GM12878 (cell line): Measurements from ENCODE around the gene WDFY1. TPM values are rescaled to one million over a fixed set of nuclear protein-coding genes. Genes with fewer than 3 reads are reported as not detected.
A peak's percentile ranks its signal among the peaks of the same experiment; 100 is the strongest.

ENCODE experiments used
- ATAC-seq: fragments of 200-7000 bp; cut with Tn5 transposase; 3 replicates; pipeline ENCODE4 v1.9.1; 2020; ENCODE audit warnings: mild to moderate bottlenecking, moderate library complexity
- BruUV-seq: library from RNA; stranded (reverse); fragments of 400-500 nt; replicated peaks from 2 replicates; lab custom pipeline; 2021; lab: Mats Ljungman, UMichigan
- CTCF ChIA-PET: fragments of 300-600 bp; sonication (Branson Sonifier 250); formaldehyde crosslinking; extraction: SDS; loops from one replicate; lab custom pipeline; 2021; ENCODE audit warnings: inconsistent platforms; lab: Yijun Ruan, JAX
- POLR2A ChIA-PET: fragments of 350-600 bp; formaldehyde crosslinking; extraction: SDS; loops from one replicate; lab custom pipeline; 2021; ENCODE audit warnings: inconsistent platforms; lab: Charles Lee
- RAD21 ChIA-PET: fragments of 300-600 bp; sonication (Branson Sonifier 250); formaldehyde crosslinking; loops from one replicate; lab custom pipeline; 2023; ENCODE audit warnings: antibody characterized with exemption; ENCODE audit not compliant: unreplicated experiment; lab: Charles Lee
- SMC1A ChIA-PET: fragments of 300-600 bp; sonication (Branson Sonifier 250); formaldehyde crosslinking; loops from one replicate; lab custom pipeline; 2023; ENCODE audit not compliant: unreplicated experiment, uncharacterized antibody; lab: Charles Lee
- DNase-seq: peaks from one replicate; pipeline ENCODE4 v3.0.0-alpha.2; 2011; ENCODE audit warnings: low read depth, low spot score
- FAIRE-seq: peaks from 3 replicates; lab custom pipeline; 2011; peaks lifted over from hg19 to GRCh38; lab: Jason Lieb, UNC
- H2AFZ ChIP-seq: 2 replicates; pipeline ENCODE4 v1.6.0; 2011; ENCODE audit warnings: low read depth, low read length, control low read depth; ENCODE audit not compliant: control insufficient read depth
- H3K27ac ChIP-seq: 2 replicates; pipeline ENCODE4 v1.5.1; 2011; ENCODE audit warnings: control low read depth; ENCODE audit not compliant: control insufficient read depth, insufficient read depth
- H3K27me3 ChIP-seq, 2 experiments: replicated peaks in 1 of 2; 2 replicates each; pipeline versions ENCODE4 v1.6.0 to v1.6.1; 2011; ENCODE audit warnings: low read length in 1 of 2; ENCODE audit not compliant: control insufficient read depth in 2 of 2, insufficient read depth in 2 of 2
- H3K36me3 ChIP-seq, 2 experiments: 2 replicates each; pipeline ENCODE4 v1.5.1; 2011; ENCODE audit warnings: low read length in 1 of 2; ENCODE audit not compliant: control insufficient read depth in 2 of 2, insufficient read depth in 2 of 2
- H3K4me1 ChIP-seq: 2 replicates; pipeline ENCODE4 v1.6.1; 2011; ENCODE audit warnings: mild to moderate bottlenecking, low read length, moderate library complexity, mixed read lengths; ENCODE audit not compliant: control insufficient read depth, insufficient read depth
- H3K4me2 ChIP-seq: 2 replicates; pipeline ENCODE4 v1.6.0; 2011; ENCODE audit warnings: control low read depth; ENCODE audit not compliant: control insufficient read depth, insufficient read depth
- H3K4me3 ChIP-seq: fragments of 200-600 bp; sonication (generic); 2 replicates; pipeline ENCODE4 v1.5.1; 2016
- H3K79me2 ChIP-seq: 2 replicates; pipeline ENCODE4 v1.6.0; 2011; ENCODE audit warnings: low read length; ENCODE audit not compliant: control insufficient read depth, insufficient read depth
- H3K9ac ChIP-seq: 2 replicates; pipeline ENCODE4 v1.8.0; 2011; ENCODE audit warnings: low read length, control low read depth, mixed read lengths; ENCODE audit not compliant: control insufficient read depth, insufficient read depth
- H3K9me3 ChIP-seq: replicated peaks from 3 replicates; pipeline ENCODE4 v1.5.1; 2011; ENCODE audit warnings: mild to moderate bottlenecking, low read length; ENCODE audit not compliant: control insufficient read depth, insufficient read depth
- H4K20me1 ChIP-seq: 2 replicates; pipeline ENCODE4 v1.6.0; 2011; ENCODE audit not compliant: control insufficient read depth, insufficient read depth
- CREB1 ChIP-seq: IDR thresholded peaks from 2 replicates; pipeline ENCODE4 v1.6.1; 2012; ENCODE audit warnings: low read depth, mild to moderate bottlenecking, inconsistent platforms
- EED ChIP-seq: sonication (generic); IDR thresholded peaks from 2 replicates; pipeline ENCODE4 v1.6.1; 2016; ENCODE audit warnings: antibody characterized with exemption, low read depth
- FOS ChIP-seq: IDR thresholded peaks from 3 replicates; pipeline ENCODE4 v1.6.1; 2011; ENCODE audit warnings: borderline replicate concordance; ENCODE audit not compliant: insufficient read length; ENCODE audit errors: extremely low read depth
- IKZF1 ChIP-seq: fragments of 450-650 bp; conservative IDR thresholded peaks from 2 replicates; pipeline ENCODE4 v1.6.1; 2017; ENCODE audit warnings: antibody characterized with exemption, mild to moderate bottlenecking
- IRF3 ChIP-seq: fragments of 450-650 bp; IDR thresholded peaks from 2 replicates; pipeline ENCODE4 v1.6.1; 2014; ENCODE audit warnings: mild to moderate bottlenecking
- IRF4 ChIP-seq: IDR thresholded peaks from 2 replicates; pipeline ENCODE4 v1.6.1; 2011; ENCODE audit warnings: low read depth, low read length
- MXI1 ChIP-seq: fragments of 150-350 bp; IDR thresholded peaks from 2 replicates; pipeline ENCODE4 v1.6.1; 2011; ENCODE audit warnings: low read depth, mild to moderate bottlenecking, inconsistent platforms, low read length, improper control_type of control experiment
- NBN ChIP-seq: fragments of 450-650 bp; IDR thresholded peaks from 2 replicates; pipeline ENCODE4 v1.6.1; 2016
- PKNOX1 ChIP-seq: fragments of 450-650 bp; IDR thresholded peaks from 2 replicates; pipeline ENCODE4 v1.6.1; 2016; ENCODE audit warnings: mild to moderate bottlenecking
- POLR2A ChIP-seq: IDR thresholded peaks from 2 replicates; pipeline ENCODE4 v1.6.1; 2011; ENCODE audit warnings: low read depth, mild to moderate bottlenecking, low read length
- POLR2AphosphoS5 ChIP-seq: IDR thresholded peaks from 2 replicates; pipeline ENCODE4 v1.6.1; 2011; ENCODE audit warnings: mild to moderate bottlenecking, low read length, inconsistent platforms
- POU2F2 ChIP-seq: IDR thresholded peaks from 3 replicates; pipeline ENCODE4 v1.6.1; 2011; ENCODE audit warnings: low read depth, mild to moderate bottlenecking, low read length, borderline replicate concordance
- RUNX3 ChIP-seq: IDR thresholded peaks from 2 replicates; pipeline ENCODE4 v1.6.1; 2012; ENCODE audit warnings: low read length, inconsistent platforms
- SMARCA5 ChIP-seq: fragments of 450-650 bp; IDR thresholded peaks from 2 replicates; pipeline ENCODE4 v1.6.1; 2017; ENCODE audit warnings: mild to moderate bottlenecking
- SP1 ChIP-seq: IDR thresholded peaks from one replicate; pipeline ENCODE4 v1.6.1; 2011; ENCODE audit warnings: low read depth, low read length
- TCF7 ChIP-seq: IDR thresholded peaks from 2 replicates; pipeline ENCODE4 v1.6.1; 2014; ENCODE audit warnings: antibody characterized with exemption, borderline replicate concordance
- YBX1 ChIP-seq: fragments of 450-650 bp; IDR thresholded peaks from 2 replicates; pipeline ENCODE4 v1.6.1; 2016; ENCODE audit warnings: antibody characterized with exemption
- ZNF217 ChIP-seq: fragments of 450-650 bp; IDR thresholded peaks from 2 replicates; pipeline ENCODE4 v1.6.1; 2017; ENCODE audit warnings: antibody characterized with exemption, mild to moderate bottlenecking
- ZNF24 ChIP-seq: fragments of 450-650 bp; IDR thresholded peaks from 2 replicates; pipeline ENCODE4 v1.6.1; 2017; ENCODE audit warnings: antibody characterized with exemption, mild to moderate bottlenecking
- ZNF274 ChIP-seq: IDR thresholded peaks from one replicate; pipeline ENCODE4 v1.8.0; 2011; ENCODE audit not compliant: insufficient read length, insufficient read depth
- ZNF622 ChIP-seq: fragments of 450-650 bp; IDR thresholded peaks from 2 replicates; pipeline ENCODE4 v1.6.1; 2017; ENCODE audit warnings: mild to moderate bottlenecking, inconsistent platforms
- WGBS: methylation state at CpG from one replicate; pipeline ENCODE4 v1.1.6; 2016; ENCODE audit warnings: low lambda C conversion rate; ENCODE audit not compliant: insufficient replicate concordance, insufficient coverage; ENCODE audit errors: missing lambda C conversion rate; 5-methylcytosine and 5-hydroxymethylcytosine counted together
- in situ Hi-C: fragments of 300-500 bp; cut with MboI; formaldehyde crosslinking; loops from 9 replicates; pipeline ENCODE4 v1.14.3; 2018; ENCODE audit warnings: mixed read lengths
- intact Hi-C: fragments of 100-400 bp; cut with micrococcal nuclease; formaldehyde crosslinking; loops from one replicate; pipeline ENCODE4 v1.14.2; 2022; ENCODE audit not compliant: unreplicated experiment
- polyA plus RNA-seq, 11 experiments: library from polyadenylated mRNA; depleted of rRNA in 4 of 11; unstranded in 6 of 11; stranded (reverse) in 5 of 11; fragments of >200 nt; fragmentation: Nextera tagmentation in 4 of 11; fragmentation: Illumina TruSeq in 1 of 11; extraction: Ambion mirVana in 4 of 11; extraction: Trizol in 1 of 11; gene quantifications; 1 replicate in 1 of 11; 2 replicates in 10 of 11; pipeline versions ENCODE4 v1.2.1 to v1.2.3, GENCODE V29; 2011 to 2016; ENCODE audit warnings: inconsistent platforms in 2 of 11, missing spikeins in 2 of 11, low read depth in 1 of 11
- total RNA-seq, 4 experiments: library from RNA; depleted of rRNA in 3 of 4; stranded (reverse); fragments of >200 nt in 3 of 4; fragmentation: Illumina TruSeq in 1 of 4; extraction: Trizol in 1 of 4; gene quantifications; 2 replicates each; pipeline versions ENCODE4 v1.2.1 to v1.2.3, GENCODE V29; 2013 to 2021
- TF ChIP-seq, protein P1 (sequence below): fragments of 450-650 bp; IDR thresholded peaks from 2 replicates; pipeline ENCODE4 v1.6.1; 2017; ENCODE audit warnings: borderline replicate concordance

Gene WDFY1
- total and polyA plus RNA-seq, 10 of the 15 experiments (the other 5 are each of a cell fraction or from before 2014, with no cell fraction given) = 2.9 to 28.1 (median 13.1) TPM

DNA sequence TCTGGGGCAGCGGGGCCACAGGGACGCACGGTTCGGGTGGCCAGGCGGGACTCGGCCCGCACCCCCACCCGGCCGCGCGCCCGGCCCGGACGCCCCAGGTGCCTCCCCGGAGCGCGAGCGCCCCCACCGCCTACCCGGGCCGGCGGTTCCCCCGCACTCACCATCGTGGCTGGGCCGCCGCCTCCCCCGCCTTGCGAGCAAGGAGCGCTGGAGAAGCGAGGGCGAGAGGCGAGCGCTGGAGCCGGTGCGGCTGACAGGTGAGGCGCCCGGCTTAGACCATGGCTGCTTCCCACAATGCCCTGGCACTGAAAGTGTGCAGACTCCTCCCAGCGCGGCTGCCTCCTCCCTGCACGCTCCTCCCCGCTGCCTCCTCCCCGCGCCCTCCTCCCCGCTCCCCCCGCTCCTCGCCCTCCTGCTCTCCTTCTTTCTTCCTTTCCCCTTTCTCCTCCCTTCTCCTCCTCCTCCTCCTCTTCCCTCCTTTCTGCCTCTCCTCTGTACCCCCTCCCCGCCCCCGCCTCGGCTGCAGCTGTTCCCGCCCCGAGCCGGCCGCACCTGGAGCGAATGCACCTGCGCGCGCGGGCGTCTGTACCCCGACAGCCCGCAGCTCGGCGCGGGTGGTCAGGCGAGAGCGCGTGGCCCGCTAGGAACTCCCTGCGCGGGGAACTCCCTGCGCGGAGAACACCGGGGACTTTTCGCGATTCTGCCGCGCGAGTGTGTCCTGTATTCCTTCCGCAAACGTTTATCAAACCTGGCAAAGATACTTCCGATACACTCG lies 107.7 kb downstream of the WDFY1 start, which contains the start of gene AP1S3:
TSS of gene AP1S3 (minus strand) at position 296 of the 775 bp plus-strand sequence. CDS start at position 164, 132 bp downstream.
- peak; percentile 84 for ATAC-seq
- no peaks in the 10 kb centered on the region for H3K36me3 ChIP-seq
- ChIA-PET SMC1A (interaction anchor here (0.9 kb wide), 1 partner anchor 10 kb away, joined by 3 read pairs; no protein-coding TSS in a partner anchor), CTCF (no interaction called here), RAD21 (no interaction called here), POLR2A (interaction anchor here (0.6 to 1.1 kb wide), 2 partner anchors 10 to 15 kb away, joined by 3 to 6 read pairs; no protein-coding TSS in a partner anchor)
- H3K9ac ChIP-seq = peak within 1 kb of the TSS; percentile 79
- peak within 1 kb of the TSS; percentile 82 for H3K4me3 ChIP-seq
- no TSS peak for BruUV-seq
- no peak for DNase-seq
- H3K4me1 ChIP-seq = peaks cover 8% of the 10 kb centered on the region; the same call in 1 of the 2 replicates
- H3K79me2 ChIP-seq = peaks cover 19% of the 10 kb centered on the region
- H2AFZ ChIP-seq = peak within 1 kb of the TSS; percentile 70
- no peaks in the 10 kb centered on the region for H3K9me3 ChIP-seq
- peak within 1 kb of the TSS; percentile 90 for H3K4me2 ChIP-seq
- WGBS = under 1% methylated on average over 58 of the region's 82 CpGs
- peak within 1 kb of the TSS; percentile 58 for H3K27ac ChIP-seq
- H3K27me3 ChIP-seq = no peaks in the 10 kb centered on the region
- intact Hi-C loops = loop anchor here (1.0 to 5.0 kb wide), 4 partner anchors 31 to 105 kb away; no protein-coding TSS in a partner anchor
- FAIRE-seq = no peak
- in situ Hi-C loops = no loop called here
- H4K20me1 ChIP-seq = no peaks in the 10 kb centered on the region
- TF ChIP-seq IKZF1 (peak; percentile 69), ZNF274 (no peak), POLR2AphosphoS5 (peak; percentile 65), SMARCA5 (peak; percentile 71; the same call in 1 of the 2 replicates), RUNX3 (peak; percentile 5; the same call in 1 of the 2 replicates), ZNF24 (peak; percentile 87; the same call in 1 of the 2 replicates), TCF7 (no peak), PKNOX1 (peak; percentile 38; the same call in 1 of the 2 replicates), ZNF622 (no peak), FOS (no peak), IRF4 (no peak), SP1 (peak; percentile 16), CREB1 (0 out of 2 replicates have a peak, but pooled peaks have one; percentile 53), IRF3 (0 out of 2 replicates have a peak, but pooled peaks have one; percentile 16), POU2F2 (peak; percentile 25; the same call in 1 of the 3 replicates), NBN (peak; percentile 76), POLR2A (peak; percentile 82), ZNF217 (peak; percentile 66; the same call in 1 of the 2 replicates), EED (peak; percentile 36; the same call in 1 of the 2 replicates), YBX1 (no peak), MXI1 (peak; percentile 39; the same call in 1 of the 2 replicates)
- TF ChIP-seq, protein P1, sequence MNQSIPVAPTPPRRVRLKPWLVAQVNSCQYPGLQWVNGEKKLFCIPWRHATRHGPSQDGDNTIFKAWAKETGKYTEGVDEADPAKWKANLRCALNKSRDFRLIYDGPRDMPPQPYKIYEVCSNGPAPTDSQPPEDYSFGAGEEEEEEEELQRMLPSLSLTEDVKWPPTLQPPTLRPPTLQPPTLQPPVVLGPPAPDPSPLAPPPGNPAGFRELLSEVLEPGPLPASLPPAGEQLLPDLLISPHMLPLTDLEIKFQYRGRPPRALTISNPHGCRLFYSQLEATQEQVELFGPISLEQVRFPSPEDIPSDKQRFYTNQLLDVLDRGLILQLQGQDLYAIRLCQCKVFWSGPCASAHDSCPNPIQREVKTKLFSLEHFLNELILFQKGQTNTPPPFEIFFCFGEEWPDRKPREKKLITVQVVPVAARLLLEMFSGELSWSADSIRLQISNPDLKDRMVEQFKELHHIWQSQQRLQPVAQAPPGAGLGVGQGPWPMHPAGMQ = no peak
